ENCODE results near the gene ZNF638. TPM values are rescaled to one million over a fixed set of nuclear protein-coding genes. Genes with fewer than 3 reads are reported as not detected.

Gene ZNF638
- total RNA-seq, 1 experiment from 2014 or later: 80.8 TPM

- in situ Hi-C loops (cut with HindIII; ENCODE audit: low pct_unique_long_range_greater_than_20kb, low sequenced_read_pairs): no loop called here
These were observed 126.3 kb downstream of the ZNF638 start for GRCh38 chr2:71457923-71458322.

GRCh38 chr2:71458413-71459083 is 127.0 kb downstream of the ZNF638 start:
- in situ Hi-C loops (cut with HindIII; ENCODE audit: low pct_unique_long_range_greater_than_20kb, low sequenced_read_pairs) (no loop called here), intact Hi-C loops (cut with micrococcal nuclease; ENCODE audit: unreplicated experiment) (no loop called here)
- TF ChIP-seq SIN3A (IDR thresholded peaks at IDR 0.05; ENCODE audit: borderline replicate concordance, insufficient read depth, low read depth, low read length) (no peak), TCF7L2 (IDR thresholded peaks at IDR 0.05; ENCODE audit: low read depth, low read length) (no peak), POLR2AphosphoS5 (IDR thresholded peaks at IDR 0.05; ENCODE audit: low read depth, low read length) (no peak), CTCF (IDR thresholded peaks at IDR 0.05) (no peak)
- TF ChIP-seq, protein P1, sequence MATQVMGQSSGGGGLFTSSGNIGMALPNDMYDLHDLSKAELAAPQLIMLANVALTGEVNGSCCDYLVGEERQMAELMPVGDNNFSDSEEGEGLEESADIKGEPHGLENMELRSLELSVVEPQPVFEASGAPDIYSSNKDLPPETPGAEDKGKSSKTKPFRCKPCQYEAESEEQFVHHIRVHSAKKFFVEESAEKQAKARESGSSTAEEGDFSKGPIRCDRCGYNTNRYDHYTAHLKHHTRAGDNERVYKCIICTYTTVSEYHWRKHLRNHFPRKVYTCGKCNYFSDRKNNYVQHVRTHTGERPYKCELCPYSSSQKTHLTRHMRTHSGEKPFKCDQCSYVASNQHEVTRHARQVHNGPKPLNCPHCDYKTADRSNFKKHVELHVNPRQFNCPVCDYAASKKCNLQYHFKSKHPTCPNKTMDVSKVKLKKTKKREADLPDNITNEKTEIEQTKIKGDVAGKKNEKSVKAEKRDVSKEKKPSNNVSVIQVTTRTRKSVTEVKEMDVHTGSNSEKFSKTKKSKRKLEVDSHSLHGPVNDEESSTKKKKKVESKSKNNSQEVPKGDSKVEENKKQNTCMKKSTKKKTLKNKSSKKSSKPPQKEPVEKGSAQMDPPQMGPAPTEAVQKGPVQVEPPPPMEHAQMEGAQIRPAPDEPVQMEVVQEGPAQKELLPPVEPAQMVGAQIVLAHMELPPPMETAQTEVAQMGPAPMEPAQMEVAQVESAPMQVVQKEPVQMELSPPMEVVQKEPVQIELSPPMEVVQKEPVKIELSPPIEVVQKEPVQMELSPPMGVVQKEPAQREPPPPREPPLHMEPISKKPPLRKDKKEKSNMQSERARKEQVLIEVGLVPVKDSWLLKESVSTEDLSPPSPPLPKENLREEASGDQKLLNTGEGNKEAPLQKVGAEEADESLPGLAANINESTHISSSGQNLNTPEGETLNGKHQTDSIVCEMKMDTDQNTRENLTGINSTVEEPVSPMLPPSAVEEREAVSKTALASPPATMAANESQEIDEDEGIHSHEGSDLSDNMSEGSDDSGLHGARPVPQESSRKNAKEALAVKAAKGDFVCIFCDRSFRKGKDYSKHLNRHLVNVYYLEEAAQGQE (IDR thresholded peaks at IDR 0.05; ENCODE audit: insufficient read depth in 1 of 2, low read depth in 2 of 2, low read length in 1 of 2): no peak
- Histone ChIP-seq H3K9me3 (ENCODE audit: control insufficient read depth, insufficient read depth, low read depth, low read length) (no peaks in the 10 kb centered on the region), H3K27me3 (ENCODE audit: control insufficient read depth, insufficient read depth, low read length) (no peaks in the 10 kb centered on the region; the same call in 1 of the 2 replicates), H3K4me3 (ENCODE audit: low read depth in 2 of 2, low read length in 2 of 2) (no peak overlapping the region), H3K36me3 (ENCODE audit: control insufficient read depth, insufficient read depth, low read length) (no peaks in the 10 kb centered on the region), H3K27ac (ENCODE audit: low read length) (no peak overlapping the region), H3K4me1 (ENCODE audit: control insufficient read depth, insufficient read depth, low read length) (no peaks in the 10 kb centered on the region; the same call in 1 of the 2 replicates)
- DNase-seq (ENCODE audit: low read depth, low spot score): no peak
- no peak for ATAC-seq
- CTCF ChIA-PET: interaction anchor here (2.4 kb wide), 1 partner anchor 51 kb away, joined by 14 read pairs; no protein-coding TSS in a partner anchor
- POLR2A ChIA-PET: no interaction called here
- BruUV-seq (replicated peaks): no TSS peak

More at GRCh38 chr2:71457923-71458322, 126.3 kb downstream of the ZNF638 start:
- H3K36me3 ChIP-seq (ENCODE audit: control insufficient read depth, insufficient read depth, low read length): no peaks in the 10 kb centered on the region
- intact Hi-C loops (cut with micrococcal nuclease; ENCODE audit: unreplicated experiment): no loop called here
- ChIA-PET CTCF (no interaction called here), POLR2A (no interaction called here)
- no peaks in the 10 kb centered on the region; the same call in 1 of the 2 replicates for H3K4me1 ChIP-seq (ENCODE audit: control insufficient read depth, insufficient read depth, low read length)
- BruUV-seq (replicated peaks): no TSS peak
- ATAC-seq (no peak), DNase-seq (ENCODE audit: low read depth, low spot score) (no peak)
- no peaks in the 10 kb centered on the region for H3K9me3 ChIP-seq (ENCODE audit: control insufficient read depth, insufficient read depth, low read depth, low read length)
- H3K27me3 ChIP-seq (ENCODE audit: control insufficient read depth, insufficient read depth, low read length): no peaks in the 10 kb centered on the region; the same call in 1 of the 2 replicates
- no peak overlapping the region for H3K27ac ChIP-seq (ENCODE audit: low read length)
- TF ChIP-seq, protein P1 (IDR thresholded peaks at IDR 0.05; ENCODE audit: insufficient read depth in 1 of 2, low read depth in 2 of 2, low read length in 1 of 2): no peak
- TF ChIP-seq CTCF (IDR thresholded peaks at IDR 0.05) (no peak), TCF7L2 (IDR thresholded peaks at IDR 0.05; ENCODE audit: low read depth, low read length) (no peak), SIN3A (IDR thresholded peaks at IDR 0.05; ENCODE audit: borderline replicate concordance, insufficient read depth, low read depth, low read length) (no peak), POLR2AphosphoS5 (IDR thresholded peaks at IDR 0.05; ENCODE audit: low read depth, low read length) (no peak)
- no peak overlapping the region for H3K4me3 ChIP-seq (ENCODE audit: low read depth in 2 of 2, low read length in 2 of 2)

Measured in Panc1 (cell line).